ENCODE data around the gene SLC6A13. TPM values are rescaled to one million over a fixed set of nuclear protein-coding genes. Genes with fewer than 3 reads are reported as not detected.

Gene SLC6A13
- total and polyA plus RNA-seq, 2 of the 13 experiments (the other 11 are each of a cell fraction or from before 2014, with no cell fraction given) = 0.05 to 0.15 TPM

DNA sequence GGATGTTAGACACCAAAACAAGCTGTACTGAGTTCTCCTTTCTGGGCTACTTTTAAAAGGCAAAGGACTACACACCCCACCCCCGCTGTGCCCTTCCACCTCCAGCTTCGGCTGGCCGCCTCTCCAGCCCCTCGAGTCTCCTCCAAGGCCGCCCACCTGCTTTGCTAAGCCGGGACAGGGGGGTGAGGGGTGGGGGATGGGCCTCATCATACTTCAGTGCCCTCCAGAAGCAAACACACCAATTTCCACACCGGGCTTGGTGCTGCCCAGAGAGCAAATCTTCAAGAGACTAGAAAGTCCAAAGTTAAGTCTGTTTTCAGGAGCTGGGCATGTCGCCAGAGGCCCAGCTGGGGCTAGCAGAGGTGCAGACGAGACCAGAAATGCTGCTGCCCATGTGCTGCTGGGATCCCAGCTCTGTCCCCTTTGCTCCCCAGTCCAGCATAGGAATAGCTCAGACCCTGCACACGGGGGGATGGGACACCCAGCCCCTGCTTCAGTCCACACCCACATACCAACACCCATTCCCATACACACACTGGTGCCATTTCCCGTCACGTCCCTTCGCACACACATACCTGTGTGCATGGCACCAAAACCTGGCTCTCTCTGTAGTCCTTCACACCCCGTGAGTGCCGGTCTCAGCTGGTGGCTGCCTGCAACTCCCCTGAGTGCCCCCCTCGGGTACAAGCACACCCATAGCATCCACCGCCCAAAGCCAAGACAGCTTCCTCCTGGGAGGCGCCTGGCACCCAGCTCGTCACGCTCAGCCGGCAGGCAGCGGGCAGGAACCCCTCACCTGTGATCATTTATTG lies 49.7 kb downstream of the SLC6A13 start (continued):
- TF ChIP-seq, protein P1, sequence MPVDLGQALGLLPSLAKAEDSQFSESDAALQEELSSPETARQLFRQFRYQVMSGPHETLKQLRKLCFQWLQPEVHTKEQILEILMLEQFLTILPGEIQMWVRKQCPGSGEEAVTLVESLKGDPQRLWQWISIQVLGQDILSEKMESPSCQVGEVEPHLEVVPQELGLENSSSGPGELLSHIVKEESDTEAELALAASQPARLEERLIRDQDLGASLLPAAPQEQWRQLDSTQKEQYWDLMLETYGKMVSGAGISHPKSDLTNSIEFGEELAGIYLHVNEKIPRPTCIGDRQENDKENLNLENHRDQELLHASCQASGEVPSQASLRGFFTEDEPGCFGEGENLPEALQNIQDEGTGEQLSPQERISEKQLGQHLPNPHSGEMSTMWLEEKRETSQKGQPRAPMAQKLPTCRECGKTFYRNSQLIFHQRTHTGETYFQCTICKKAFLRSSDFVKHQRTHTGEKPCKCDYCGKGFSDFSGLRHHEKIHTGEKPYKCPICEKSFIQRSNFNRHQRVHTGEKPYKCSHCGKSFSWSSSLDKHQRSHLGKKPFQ (CRISPR knock-in tag; IDR thresholded peaks at IDR 0.05; ENCODE audit: insufficient replicate concordance) = no peak
- TF ChIP-seq ZNF839 (CRISPR knock-in tag; IDR thresholded peaks at IDR 0.05; ENCODE audit: borderline replicate concordance) = no peak
- TF ChIP-seq, protein P2, sequence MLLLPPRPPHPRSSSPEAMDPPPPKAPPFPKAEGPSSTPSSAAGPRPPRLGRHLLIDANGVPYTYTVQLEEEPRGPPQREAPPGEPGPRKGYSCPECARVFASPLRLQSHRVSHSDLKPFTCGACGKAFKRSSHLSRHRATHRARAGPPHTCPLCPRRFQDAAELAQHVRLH (CRISPR knock-in tag; IDR thresholded peaks at IDR 0.05; ENCODE audit: borderline replicate concordance, low read depth) = no peak
- no peak for TF ChIP-seq SMAD9 (CRISPR knock-in tag; IDR thresholded peaks at IDR 0.05)
- TF ChIP-seq SNAI1 (CRISPR knock-in tag; IDR thresholded peaks at IDR 0.05; ENCODE audit: borderline replicate concordance) = no peak
- TF ChIP-seq CCAR2 (optimal IDR thresholded peaks at IDR 0.05; ENCODE audit: low read depth, low read length) = no peak
- TF ChIP-seq, protein P3, sequence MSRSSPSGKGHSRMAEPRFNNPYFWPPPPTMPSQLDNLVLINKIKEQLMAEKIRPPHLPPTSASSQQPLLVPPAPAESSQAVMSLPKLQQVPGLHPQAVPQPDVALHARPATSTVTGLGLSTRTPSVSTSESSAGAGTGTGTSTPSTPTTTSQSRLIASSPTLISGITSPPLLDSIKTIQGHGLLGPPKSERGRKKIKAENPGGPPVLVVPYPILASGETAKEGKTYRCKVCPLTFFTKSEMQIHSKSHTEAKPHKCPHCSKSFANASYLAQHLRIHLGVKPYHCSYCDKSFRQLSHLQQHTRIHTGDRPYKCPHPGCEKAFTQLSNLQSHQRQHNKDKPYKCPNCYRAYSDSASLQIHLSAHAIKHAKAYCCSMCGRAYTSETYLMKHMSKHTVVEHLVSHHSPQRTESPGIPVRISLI (CRISPR knock-in tag; IDR thresholded peaks at IDR 0.05; ENCODE audit: borderline replicate concordance) = no peak
- TF ChIP-seq SYNCRIP (IDR thresholded peaks at IDR 0.05; ENCODE audit: insufficient read depth, low read depth, low read length) = no peak
- no peak for TF ChIP-seq MAFF (IDR thresholded peaks at IDR 0.05; ENCODE audit: low read depth, low read length)
- TF ChIP-seq, protein P4, sequence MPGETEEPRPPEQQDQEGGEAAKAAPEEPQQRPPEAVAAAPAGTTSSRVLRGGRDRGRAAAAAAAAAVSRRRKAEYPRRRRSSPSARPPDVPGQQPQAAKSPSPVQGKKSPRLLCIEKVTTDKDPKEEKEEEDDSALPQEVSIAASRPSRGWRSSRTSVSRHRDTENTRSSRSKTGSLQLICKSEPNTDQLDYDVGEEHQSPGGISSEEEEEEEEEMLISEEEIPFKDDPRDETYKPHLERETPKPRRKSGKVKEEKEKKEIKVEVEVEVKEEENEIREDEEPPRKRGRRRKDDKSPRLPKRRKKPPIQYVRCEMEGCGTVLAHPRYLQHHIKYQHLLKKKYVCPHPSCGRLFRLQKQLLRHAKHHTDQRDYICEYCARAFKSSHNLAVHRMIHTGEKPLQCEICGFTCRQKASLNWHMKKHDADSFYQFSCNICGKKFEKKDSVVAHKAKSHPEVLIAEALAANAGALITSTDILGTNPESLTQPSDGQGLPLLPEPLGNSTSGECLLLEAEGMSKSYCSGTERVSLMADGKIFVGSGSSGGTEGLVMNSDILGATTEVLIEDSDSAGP (CRISPR knock-in tag; IDR thresholded peaks at IDR 0.05; ENCODE audit: borderline replicate concordance) = peak; percentile 52; the same call in 1 of the 2 replicates
- TF ChIP-seq, protein P5, sequence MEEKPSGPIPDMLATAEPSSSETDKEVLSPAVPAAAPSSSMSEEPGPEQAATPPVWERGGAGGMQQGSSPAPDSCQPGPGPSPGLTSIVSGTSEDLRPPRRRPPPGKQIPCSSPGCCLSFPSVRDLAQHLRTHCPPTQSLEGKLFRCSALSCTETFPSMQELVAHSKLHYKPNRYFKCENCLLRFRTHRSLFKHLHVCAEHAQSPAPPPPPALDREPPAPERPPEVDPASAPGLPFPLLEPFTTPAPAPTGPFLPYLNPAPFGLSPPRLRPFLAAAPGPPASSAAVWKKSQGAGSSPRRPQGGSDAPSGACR (CRISPR knock-in tag; IDR thresholded peaks at IDR 0.05) = no peak
- no peak for TF ChIP-seq SRY (CRISPR knock-in tag; IDR thresholded peaks at IDR 0.05)
- TF ChIP-seq KLF15 (CRISPR knock-in tag; IDR thresholded peaks at IDR 0.05; ENCODE audit: borderline replicate concordance) = no peak
- TF ChIP-seq, protein P6, sequence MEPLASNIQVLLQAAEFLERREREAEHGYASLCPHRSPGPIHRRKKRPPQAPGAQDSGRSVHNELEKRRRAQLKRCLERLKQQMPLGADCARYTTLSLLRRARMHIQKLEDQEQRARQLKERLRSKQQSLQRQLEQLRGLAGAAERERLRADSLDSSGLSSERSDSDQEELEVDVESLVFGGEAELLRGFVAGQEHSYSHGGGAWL (CRISPR knock-in tag; IDR thresholded peaks at IDR 0.05) = 0 out of 2 replicates have a peak, but pooled peaks have one; percentile 31
- TF ChIP-seq, protein P7, sequence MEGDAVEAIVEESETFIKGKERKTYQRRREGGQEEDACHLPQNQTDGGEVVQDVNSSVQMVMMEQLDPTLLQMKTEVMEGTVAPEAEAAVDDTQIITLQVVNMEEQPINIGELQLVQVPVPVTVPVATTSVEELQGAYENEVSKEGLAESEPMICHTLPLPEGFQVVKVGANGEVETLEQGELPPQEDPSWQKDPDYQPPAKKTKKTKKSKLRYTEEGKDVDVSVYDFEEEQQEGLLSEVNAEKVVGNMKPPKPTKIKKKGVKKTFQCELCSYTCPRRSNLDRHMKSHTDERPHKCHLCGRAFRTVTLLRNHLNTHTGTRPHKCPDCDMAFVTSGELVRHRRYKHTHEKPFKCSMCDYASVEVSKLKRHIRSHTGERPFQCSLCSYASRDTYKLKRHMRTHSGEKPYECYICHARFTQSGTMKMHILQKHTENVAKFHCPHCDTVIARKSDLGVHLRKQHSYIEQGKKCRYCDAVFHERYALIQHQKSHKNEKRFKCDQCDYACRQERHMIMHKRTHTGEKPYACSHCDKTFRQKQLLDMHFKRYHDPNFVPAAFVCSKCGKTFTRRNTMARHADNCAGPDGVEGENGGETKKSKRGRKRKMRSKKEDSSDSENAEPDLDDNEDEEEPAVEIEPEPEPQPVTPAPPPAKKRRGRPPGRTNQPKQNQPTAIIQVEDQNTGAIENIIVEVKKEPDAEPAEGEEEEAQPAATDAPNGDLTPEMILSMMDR (CRISPR knock-in tag; IDR thresholded peaks at IDR 0.05) = no peak
- no peak for TF ChIP-seq ZNF251 (CRISPR knock-in tag; IDR thresholded peaks at IDR 0.05)
- TF ChIP-seq, protein P8, sequence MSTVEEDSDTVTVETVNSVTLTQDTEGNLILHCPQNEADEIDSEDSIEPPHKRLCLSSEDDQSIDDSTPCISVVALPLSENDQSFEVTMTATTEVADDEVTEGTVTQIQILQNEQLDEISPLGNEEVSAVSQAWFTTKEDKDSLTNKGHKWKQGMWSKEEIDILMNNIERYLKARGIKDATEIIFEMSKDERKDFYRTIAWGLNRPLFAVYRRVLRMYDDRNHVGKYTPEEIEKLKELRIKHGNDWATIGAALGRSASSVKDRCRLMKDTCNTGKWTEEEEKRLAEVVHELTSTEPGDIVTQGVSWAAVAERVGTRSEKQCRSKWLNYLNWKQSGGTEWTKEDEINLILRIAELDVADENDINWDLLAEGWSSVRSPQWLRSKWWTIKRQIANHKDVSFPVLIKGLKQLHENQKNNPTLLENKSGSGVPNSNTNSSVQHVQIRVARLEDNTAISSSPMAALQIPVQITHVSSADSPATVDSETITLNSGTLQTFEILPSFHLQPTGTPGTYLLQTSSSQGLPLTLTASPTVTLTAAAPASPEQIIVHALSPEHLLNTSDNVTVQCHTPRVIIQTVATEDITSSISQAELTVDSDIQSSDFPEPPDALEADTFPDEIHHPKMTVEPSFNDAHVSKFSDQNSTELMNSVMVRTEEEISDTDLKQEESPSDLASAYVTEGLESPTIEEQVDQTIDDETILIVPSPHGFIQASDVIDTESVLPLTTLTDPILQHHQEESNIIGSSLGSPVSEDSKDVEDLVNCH (CRISPR knock-in tag; IDR thresholded peaks at IDR 0.05) = no peak
